Right lobe of liver (tissue), 4 donors: ENCODE measurements around the gene ASTN1.

Experiments
- CTCF ChIP-seq, 4 donors: fragments of 200-600 bp in 3 of 4; fragments of 450-650 bp in 1 of 4; IDR thresholded peaks; one replicate each; pipeline versions ENCODE4 v1.5.1 to v1.8.0; 2016 to 2022; ENCODE audit warnings: antibody characterized with exemption in 4 of 4, mild to moderate bottlenecking in 2 of 4
- POLR2A ChIP-seq: fragments of 450-650 bp; IDR thresholded peaks from one replicate; pipeline ENCODE4 v1.6.1; 2017; ENCODE audit warnings: antibody characterized with exemption, mild to moderate bottlenecking
- donor health status: DM: no; HTN: no; CAD: no.
- donor health status: DM: no; HTN: no; CAD: no.
- donor health status: DM: no; HTN: yes; CAD: no.

GRCh38 chr1:177200290-177200689 is 35.8 kb upstream of the ASTN1 start:
- TF ChIP-seq CTCF (IDR thresholded peaks at IDR 0.05) (no peak), POLR2A (no peak)
